ENCODE measurements around the gene TEKT2.

The TEKT2 gene

GRCh38 chr1:36134505-36135329, 50.8 kb downstream of the TEKT2 start:
- peak; percentile 17 for DNase-seq

DNA sequence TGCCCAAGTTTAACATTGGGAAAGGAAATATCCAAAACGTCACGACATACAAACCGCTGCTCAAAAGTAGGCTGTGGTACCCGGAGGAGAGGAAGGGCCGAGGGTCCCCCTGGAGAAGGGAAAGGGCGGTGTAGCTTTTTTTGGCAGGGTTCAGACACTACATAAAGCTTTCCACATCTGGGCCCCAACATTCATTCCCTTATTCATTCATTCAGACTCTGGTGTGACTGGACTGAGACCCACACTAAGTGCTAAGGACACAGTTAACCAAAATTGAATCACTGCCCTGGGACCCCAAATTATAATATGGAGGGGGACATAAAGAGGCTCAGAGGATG, 51.4 kb downstream of the TEKT2 start:
- no peak for DNase-seq

DNA sequence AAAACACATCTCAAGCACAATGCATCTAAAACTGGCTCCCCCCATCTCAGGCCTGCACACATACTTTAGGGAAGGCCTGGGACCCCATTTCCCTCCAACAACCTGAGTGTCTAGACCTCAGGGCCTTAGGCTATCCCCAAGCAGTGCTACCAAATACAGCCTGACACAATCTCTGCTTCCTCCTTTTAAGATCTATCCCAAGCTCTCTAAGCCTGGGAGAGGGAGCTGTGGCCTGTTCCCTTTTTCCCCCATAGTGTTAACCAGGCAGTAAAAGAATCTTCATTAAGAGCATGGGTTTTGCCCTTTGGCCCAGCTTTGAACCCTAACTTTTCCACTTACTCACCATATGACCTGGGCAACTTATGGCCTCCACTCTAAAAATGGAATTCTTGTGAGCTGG, 51.9 kb downstream of the TEKT2 start:
- no peak for DNase-seq

- DNase-seq: no peak
Observed at GRCh38 chr1:36136535-36136934, 52.6 kb downstream of the TEKT2 start.

DNA sequence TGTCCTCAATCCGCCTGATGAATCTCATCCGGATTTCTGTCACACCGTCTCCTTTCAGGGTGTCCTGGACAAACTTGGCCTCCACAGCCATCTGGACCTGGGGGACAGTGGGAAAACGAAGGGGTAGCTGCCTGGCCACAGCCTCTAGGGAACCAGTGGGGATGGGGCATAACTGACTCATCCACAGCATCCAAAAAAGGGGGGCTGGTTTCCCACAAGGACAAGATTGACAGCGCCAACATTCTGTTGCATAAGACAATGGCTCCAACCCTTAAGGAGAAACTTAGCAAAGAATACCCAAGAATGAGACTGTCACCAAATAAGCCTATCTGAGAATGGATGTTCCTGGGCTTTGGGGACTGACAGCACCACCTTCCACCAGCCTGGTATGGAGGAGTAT, 53.3 kb downstream of the TEKT2 start:
- no peak for DNase-seq

GRCh38 chr1:36137776-36138175, 53.9 kb downstream of the TEKT2 start:
- DNase-seq: peak; percentile 85

Measured in NCI-H1105 (cell line).